H1 (cell line): ENCODE results near the gene TAF4. TPM values are rescaled to one million over a fixed set of nuclear protein-coding genes. Genes with fewer than 3 reads are reported as not detected.
"Not testable (repeated sequence)": the region's sequence is repeated elsewhere in the genome, so short reads cannot be mapped to it uniquely, and the experiment has no call there.

ENCODE experiments used
- CTCF ChIA-PET: fragments of 300-600 bp; sonication (Branson Sonifier 250); formaldehyde crosslinking; loops from one replicate; lab custom pipeline; 2021; ENCODE audit not compliant: partially characterized antibody; lab: Charles Lee
- POLR2A ChIA-PET: fragments of 300-600 bp; sonication (Branson Sonifier 250); formaldehyde crosslinking; loops from one replicate; lab custom pipeline; 2021; ENCODE audit warnings: inconsistent platforms; ENCODE audit not compliant: partially characterized antibody; lab: Charles Lee
- DNase-seq, 2 experiments: peaks; one replicate each; pipeline versions ENCODE4 v3.0.0 to v3.0.0-alpha.2; 2010 to 2022; ENCODE audit warnings: low spot score in 2 of 2, low read depth in 1 of 2, mixed read lengths in 1 of 2
- FAIRE-seq: peaks from 2 replicates; lab custom pipeline; 2011; peaks lifted over from hg19 to GRCh38; lab: Jason Lieb, UNC
- H2AFZ ChIP-seq: 2 replicates; pipeline ENCODE4 v1.8.1; 2012; ENCODE audit warnings: low read length, inconsistent platforms
- H2AK5ac ChIP-seq: 2 replicates; pipeline ENCODE4 v1.6.1; 2013; ENCODE audit warnings: low read depth, low read length
- H2BK120ac ChIP-seq: replicated peaks from 2 replicates; pipeline ENCODE3; 2013; ENCODE audit warnings: low read depth, low read length, inconsistent platforms
- H2BK12ac ChIP-seq: 2 replicates; pipeline ENCODE4 v1.6.1; 2013; ENCODE audit warnings: low read depth, low read length
- H2BK15ac ChIP-seq: 2 replicates; pipeline ENCODE4 v1.6.1; 2013; ENCODE audit warnings: low read length
- H2BK20ac ChIP-seq: 2 replicates; pipeline ENCODE4 v1.6.1; 2013; ENCODE audit warnings: low read length
- H2BK5ac ChIP-seq: 2 replicates; pipeline ENCODE4 v1.6.1; 2013; ENCODE audit warnings: low read depth, low read length
- H3K14ac ChIP-seq: 2 replicates; pipeline ENCODE4 v1.6.1; 2013; ENCODE audit warnings: inconsistent platforms; ENCODE audit not compliant: insufficient read length
- H3K18ac ChIP-seq: 2 replicates; pipeline ENCODE4 v1.6.1; 2013; ENCODE audit warnings: low read length; ENCODE audit errors: extremely low read depth
- H3K23ac ChIP-seq: 2 replicates; pipeline ENCODE4 v1.6.1; 2013; ENCODE audit warnings: inconsistent platforms; ENCODE audit not compliant: insufficient read length
- H3K23me2 ChIP-seq: 2 replicates; pipeline ENCODE4 v1.6.1; 2013; ENCODE audit warnings: low read depth, low read length
- H3K27ac ChIP-seq: 2 replicates; pipeline ENCODE4 v1.6.1; 2011; ENCODE audit warnings: low read depth, low read length, inconsistent platforms
- H3K27me3 ChIP-seq, 4 experiments: replicated peaks in 1 of 4; 1 replicate in 1 of 4; 2 replicates in 3 of 4; pipeline versions ENCODE4 v1.6.1 to v1.8.1; 2011 to 2013; ENCODE audit warnings: low read length in 3 of 4, mild to moderate bottlenecking in 3 of 4, inconsistent platforms in 2 of 4, mixed read lengths in 2 of 4, moderate library complexity in 1 of 4; ENCODE audit not compliant: control insufficient read depth in 3 of 4, insufficient read depth in 3 of 4; ENCODE audit errors: extremely low read depth in 1 of 4
- H3K36me3 ChIP-seq, 4 experiments: 2 replicates each; pipeline versions ENCODE4 v1.6.1 to v1.8.1; 2011 to 2013; ENCODE audit warnings: mild to moderate bottlenecking in 4 of 4, low read length in 3 of 4, moderate library complexity in 2 of 4, control low read depth in 1 of 4, inconsistent platforms in 1 of 4; ENCODE audit not compliant: insufficient read depth in 4 of 4, control insufficient read depth in 2 of 4
- H3K4ac ChIP-seq: replicated peaks from 2 replicates; pipeline ENCODE3; 2013; ENCODE audit warnings: low read length, low read depth, mixed read lengths, inconsistent platforms; ENCODE audit not compliant: insufficient read length
- H3K4me1 ChIP-seq, 4 experiments: replicated peaks in 1 of 4; 1 replicate in 1 of 4; 2 replicates in 3 of 4; pipeline versions ENCODE4 v1.6.1 to v1.8.1; 2011 to 2013; ENCODE audit warnings: low read length in 3 of 4, inconsistent platforms in 2 of 4, mixed read lengths in 1 of 4; ENCODE audit not compliant: insufficient read depth in 4 of 4, control insufficient read depth in 3 of 4
- H3K4me2 ChIP-seq, 2 experiments: 2 replicates each; pipeline versions ENCODE4 v1.6.1 to v1.8.1; 2011 to 2013; ENCODE audit warnings: low read depth in 2 of 2, low read length in 2 of 2, control low read depth in 1 of 2, inconsistent platforms in 1 of 2, mild to moderate bottlenecking in 1 of 2; ENCODE audit not compliant: insufficient read depth in 1 of 2
- H3K4me3 ChIP-seq, 4 experiments: fragments of 200-600, 300-600 bp in 1 of 4; sonication (generic), shearing (Covaris generic), sonication (Bioruptor Twin) in 1 of 4; 2 replicates each; pipeline versions ENCODE4 v1.5.1 to v1.8.1; 2011 to 2016; ENCODE audit warnings: low read length in 4 of 4, low read depth in 3 of 4, control low read depth in 2 of 4, inconsistent platforms in 2 of 4, mild to moderate bottlenecking in 2 of 4, mixed read lengths in 1 of 4, moderate library complexity in 1 of 4; ENCODE audit not compliant: insufficient read depth in 2 of 4; ENCODE audit errors: extremely low read depth in 1 of 4
- H3K56ac ChIP-seq: replicated peaks from 2 replicates; pipeline ENCODE3; 2013; ENCODE audit warnings: low read depth, mild to moderate bottlenecking, mixed read lengths, low read length, inconsistent platforms; ENCODE audit not compliant: insufficient read length
- H3K79me1 ChIP-seq: 2 replicates; pipeline ENCODE4 v1.6.1; 2013; ENCODE audit warnings: low read depth, low read length, control low read depth
- H3K79me2 ChIP-seq, 2 experiments: 2 replicates each; pipeline versions ENCODE4 v1.6.1 to v1.8.1; 2012 to 2013; ENCODE audit warnings: low read length in 2 of 2, mild to moderate bottlenecking in 2 of 2, inconsistent platforms in 1 of 2; ENCODE audit not compliant: insufficient read depth in 2 of 2, control insufficient read depth in 1 of 2
- H3K9ac ChIP-seq, 4 experiments: replicated peaks in 1 of 4; 1 replicate in 1 of 4; 2 replicates in 3 of 4; pipeline versions ENCODE4 v1.6.1 to v1.8.1; 2011 to 2013; ENCODE audit warnings: low read depth in 3 of 4, low read length in 3 of 4, control low read depth in 2 of 4, mild to moderate bottlenecking in 2 of 4, moderate library complexity in 2 of 4, inconsistent platforms in 1 of 4; ENCODE audit errors: extremely low read depth in 1 of 4
- H3K9me3 ChIP-seq, 2 experiments: 2 replicates each; pipeline versions ENCODE4 v1.6.1 to v1.8.1; 2012 to 2013; ENCODE audit warnings: mild to moderate bottlenecking in 2 of 2, moderate library complexity in 2 of 2, control low read depth in 1 of 2, inconsistent platforms in 1 of 2, low read depth in 1 of 2, low read length in 1 of 2, mixed read lengths in 1 of 2; ENCODE audit not compliant: insufficient read depth in 2 of 2
- H4K20me1 ChIP-seq, 2 experiments: replicated peaks in 1 of 2; 2 replicates each; pipeline versions ENCODE3 to v1.8.1; 2011 to 2013; ENCODE audit warnings: inconsistent platforms in 2 of 2, low read length in 2 of 2, mild to moderate bottlenecking in 1 of 2; ENCODE audit not compliant: insufficient read depth in 2 of 2, control insufficient read depth in 1 of 2
- H4K5ac ChIP-seq: 2 replicates; pipeline ENCODE4 v1.6.1; 2013; ENCODE audit warnings: low read length, low read depth, mixed read lengths, inconsistent platforms; ENCODE audit not compliant: insufficient read length
- H4K8ac ChIP-seq: 2 replicates; pipeline ENCODE4 v1.8.0; 2013; ENCODE audit warnings: mild to moderate bottlenecking, moderate library complexity, low read length, inconsistent platforms; ENCODE audit not compliant: insufficient read depth; ENCODE audit errors: extremely low read depth
- H4K91ac ChIP-seq: replicated peaks from 2 replicates; pipeline ENCODE3; 2013; ENCODE audit warnings: low read length, mixed read lengths, inconsistent platforms; ENCODE audit not compliant: insufficient read length
- WGBS, 2 experiments: shearing (Covaris generic) in 1 of 2; methylation state at CpG; one replicate each; pipeline versions ENCODE4 v1.1.6 to v1.1.7; 2013 to 2015; ENCODE audit warnings: low lambda C conversion rate in 2 of 2, mixed read lengths in 2 of 2, inconsistent platforms in 1 of 2, low coverage in 1 of 2, missing lambda C conversion rate in 1 of 2; ENCODE audit not compliant: insufficient replicate concordance in 2 of 2, insufficient coverage in 1 of 2, insufficient read length in 1 of 2; ENCODE audit errors: extremely low coverage in 1 of 2, missing lambda C conversion rate in 1 of 2; 5-methylcytosine and 5-hydroxymethylcytosine counted together
- polyA plus RNA-seq, 7 experiments: library from polyadenylated mRNA; depleted of rRNA in 3 of 7; stranded (reverse) in 5 of 7; unstranded in 2 of 7; fragments of >200 nt in 5 of 7; fragments of 200-250 nt in 2 of 7; gene quantifications; 1 replicate in 5 of 7; 2 replicates in 1 of 7; 4 replicates in 1 of 7; pipeline versions ENCODE4 v1.2.1 to v1.2.3, GENCODE V29; 2011 to 2013; ENCODE audit warnings: missing spikeins in 2 of 7, mixed read lengths in 2 of 7
- total RNA-seq: library from RNA; stranded (reverse); fragmentation: NEBNext Ultra II Directional; extraction: Animal tissue kit (Norgen Biotek cat#: 25700); gene quantifications from 2 replicates; pipeline ENCODE4 v1.2.1, GENCODE V29; 2021

Gene TAF4
- total and polyA plus RNA-seq, 2 of the 8 experiments (the other 6 are each of a cell fraction or from before 2014, with no cell fraction given): 16.0 to 30.1 TPM

DNA sequence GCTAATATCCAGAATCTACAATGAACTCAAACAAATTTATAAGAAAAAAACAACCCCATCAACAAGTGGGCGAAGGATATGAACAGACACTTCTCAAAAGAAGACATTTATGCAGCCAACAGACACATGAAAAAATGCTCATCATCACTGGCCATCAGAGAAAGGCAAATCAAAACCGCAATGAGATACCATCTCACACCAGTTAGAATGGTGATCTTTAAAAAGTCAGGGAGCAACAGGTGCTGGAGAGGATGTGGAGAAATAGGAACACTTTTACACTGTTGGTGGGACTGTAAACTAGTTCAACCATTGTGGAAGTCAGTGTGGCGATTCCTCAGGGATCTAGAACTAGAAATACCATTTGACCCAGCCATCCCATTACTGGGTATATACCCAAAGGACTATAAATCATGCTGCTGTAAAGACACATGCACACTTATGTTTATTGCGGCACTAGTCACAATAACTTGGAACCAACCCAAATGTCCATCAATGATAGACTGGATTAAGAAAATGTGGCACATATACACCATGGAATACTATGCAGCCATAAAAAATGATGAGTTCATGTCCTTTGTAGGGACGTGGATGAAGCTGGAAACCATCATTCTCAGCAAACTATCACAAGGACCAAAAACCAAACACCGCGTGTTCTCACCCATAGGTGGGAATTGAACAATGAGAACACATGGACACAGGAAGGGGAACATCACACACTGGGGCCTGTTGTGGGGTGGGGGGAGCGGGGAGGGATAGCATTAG lies 6.2 kb upstream of the TAF4 start:
- H2AFZ ChIP-seq, H2BK120ac ChIP-seq: not testable (repeated sequence)

More for the DNA sequence above, 6.2 kb upstream of the TAF4 start:
- H3K23ac ChIP-seq, H4K8ac ChIP-seq, H4K91ac ChIP-seq, H2BK12ac ChIP-seq, DNase-seq, H3K4me1 ChIP-seq, H2BK15ac ChIP-seq, H3K9ac ChIP-seq, H3K14ac ChIP-seq, H2AK5ac ChIP-seq, CTCF ChIA-PET, H3K79me1 ChIP-seq, H3K4me3 ChIP-seq, H2BK5ac ChIP-seq, H3K79me2 ChIP-seq, H3K27me3 ChIP-seq, H3K56ac ChIP-seq, H3K4ac ChIP-seq, H3K36me3 ChIP-seq, H3K4me2 ChIP-seq, H3K18ac ChIP-seq, H3K27ac ChIP-seq, H4K20me1 ChIP-seq, H4K5ac ChIP-seq, H3K23me2 ChIP-seq, FAIRE-seq, H2BK20ac ChIP-seq: not testable (repeated sequence)
- POLR2A ChIA-PET: interaction anchor here (1.3 kb wide), 1 partner anchor 17 kb away, joined by 4 read pairs; no protein-coding TSS in a partner anchor
- peaks cover 25 to 33% of the 10 kb centered on the region in 2 experiments for H3K9me3 ChIP-seq
- 69% methylated on average over 6 of the region's 8 CpGs; no CpG with 5 or more reads in 1 of the 2 experiments for WGBS, 2 experiments
